Measurements from ENCODE around the gene DUSP12.
"Not testable (repeated sequence)": the region's sequence is repeated elsewhere in the genome, so short reads cannot be mapped to it uniquely, and the experiment has no call there.

DUSP12 gene

GRCh38 chr1:161749509-161750407 lies at the start of gene DUSP12:
TSS of gene DUSP12 (plus strand) at chr1:161749786. CDS start at chr1:161749802, 16 bp downstream.
- peak; percentile 33 to 93 (median 85) for DNase-seq

GRCh38 chr1:161702250-161702649 lies 47.3 kb upstream of the DUSP12 start:
- no peak for DNase-seq

- no peak for DNase-seq
Measured at GRCh38 chr1:161705537-161705936, 44.0 kb upstream of the DUSP12 start.

GRCh38 chr1:161706113-161706481 lies 43.5 kb upstream of the DUSP12 start:
- DNase-seq: no peak

- peak in 3 of 51 donors; percentile 30 to 40 (median 35) for DNase-seq
Measured at GRCh38 chr1:161706482-161707347, 42.9 kb upstream of the DUSP12 start, which contains the start of gene FCRLA. TSS of gene FCRLA (plus strand) at chr1:161707229. CDS start at chr1:161707265, 36 bp downstream.

GRCh38 chr1:161707503-161707902 lies 42.1 kb upstream of the DUSP12 start:
- no peak for DNase-seq

- no peak for DNase-seq
Measured at GRCh38 chr1:161709373-161709772, 40.2 kb upstream of the DUSP12 start.

- no peak for DNase-seq
Measured at GRCh38 chr1:161710560-161710959, 39.0 kb upstream of the DUSP12 start.

- DNase-seq: no peak
Measured at GRCh38 chr1:161718559-161719324, 30.8 kb upstream of the DUSP12 start.

- DNase-seq: no peak
Measured at GRCh38 chr1:161719325-161719611, 30.3 kb upstream of the DUSP12 start.

- DNase-seq: no peak
Measured at GRCh38 chr1:161720422-161720821, 29.2 kb upstream of the DUSP12 start.

- no peak for DNase-seq
Measured at GRCh38 chr1:161720956-161721737, 28.4 kb upstream of the DUSP12 start, which contains the start of gene FCRLB. TSS of gene FCRLB (plus strand) at chr1:161721544. CDS start at chr1:161722673, 1,129 bp downstream.

GRCh38 chr1:161721738-161722343 lies 27.7 kb upstream of the DUSP12 start:
- no peak for DNase-seq

- DNase-seq: no peak
Measured at GRCh38 chr1:161722406-161722805, 27.2 kb upstream of the DUSP12 start.

GRCh38 chr1:161723459-161724141 lies 26.0 kb upstream of the DUSP12 start:
- DNase-seq: no peak

GRCh38 chr1:161725258-161725907 lies 24.2 kb upstream of the DUSP12 start:
- not testable (repeated sequence) for DNase-seq

- peak in 33 of 51 donors; percentile 6 to 67 (median 36) for DNase-seq
Measured at GRCh38 chr1:161725908-161726472, 23.6 kb upstream of the DUSP12 start.

GRCh38 chr1:161726473-161727255 lies 22.9 kb upstream of the DUSP12 start:
- peak in 48 of 51 donors; percentile 13 to 87 (median 62) for DNase-seq

Measured in hypothalamus (tissue), 51 donors.